ENCODE results near the gene CXCL3.

The CXCL3 gene

DNA sequence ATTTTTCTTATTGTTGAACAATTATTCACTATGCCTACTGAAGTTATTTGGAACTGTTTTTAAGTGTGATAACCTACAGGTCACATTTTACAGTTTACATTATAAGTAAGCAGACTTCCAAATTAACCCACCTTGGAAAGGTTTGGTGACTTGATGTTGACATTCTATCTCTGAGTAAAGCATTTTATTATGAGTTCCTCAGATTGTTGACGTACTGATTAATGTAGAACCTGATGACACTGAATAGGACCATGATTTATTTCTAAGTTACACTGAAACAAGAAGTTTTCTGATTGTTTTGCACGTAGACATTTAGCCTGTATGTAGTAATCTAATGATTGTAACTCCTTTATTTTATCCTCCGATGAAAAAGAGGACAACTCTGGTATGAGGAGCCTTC lies 17.0 kb upstream of the CXCL3 start:
- no peak for DNase-seq (ENCODE audit: low read depth, low spot score)

DNA sequence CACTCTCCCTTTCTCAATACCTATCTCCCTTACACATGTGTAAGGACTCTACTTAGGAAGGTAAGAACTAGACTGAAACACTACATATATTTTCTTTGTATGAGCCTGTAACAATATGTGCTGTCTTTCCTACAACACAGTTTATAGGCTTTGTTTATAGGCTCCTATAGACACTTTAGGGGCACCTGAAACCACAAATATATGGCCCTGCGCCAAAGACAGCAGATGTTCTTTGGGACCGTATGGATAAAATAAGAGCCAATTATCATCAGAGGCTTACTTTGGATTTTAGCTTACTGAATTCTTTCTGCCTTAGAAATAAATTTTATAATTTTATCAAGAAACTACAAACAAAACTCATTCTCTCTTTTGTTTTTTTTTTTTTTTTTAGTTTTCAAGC lies 16.6 kb upstream of the CXCL3 start:
- no peak for DNase-seq (ENCODE audit: low read depth, low spot score)

DNA sequence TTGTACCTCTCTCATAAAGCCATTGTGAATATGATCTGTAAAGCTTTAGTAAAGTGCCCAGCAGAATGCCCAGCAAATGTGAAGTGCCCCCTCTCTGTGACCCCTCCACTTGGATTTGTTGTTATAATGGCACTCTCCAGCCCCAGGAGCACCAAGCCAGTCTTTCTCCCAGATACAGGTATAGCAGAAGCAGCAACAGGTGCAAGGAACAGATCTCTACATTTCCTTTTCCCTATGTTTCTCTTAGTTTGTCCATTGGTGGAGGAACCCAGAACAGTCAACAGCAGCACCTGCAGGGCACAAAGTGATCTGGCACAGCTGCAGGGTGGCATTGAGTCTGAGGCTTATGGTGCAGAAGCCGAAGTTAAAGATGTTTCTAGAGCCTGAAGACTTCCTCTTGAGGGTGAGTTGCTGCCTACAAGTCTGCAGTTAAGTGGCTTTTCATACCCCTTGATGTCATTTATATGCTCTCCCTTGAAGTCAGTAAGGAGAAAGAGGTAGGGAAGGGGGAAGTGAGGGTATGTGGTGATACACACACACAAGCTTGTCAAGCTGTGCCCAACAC lies 16.1 kb upstream of the CXCL3 start:
- no peak for DNase-seq (ENCODE audit: low read depth, low spot score)

DNA sequence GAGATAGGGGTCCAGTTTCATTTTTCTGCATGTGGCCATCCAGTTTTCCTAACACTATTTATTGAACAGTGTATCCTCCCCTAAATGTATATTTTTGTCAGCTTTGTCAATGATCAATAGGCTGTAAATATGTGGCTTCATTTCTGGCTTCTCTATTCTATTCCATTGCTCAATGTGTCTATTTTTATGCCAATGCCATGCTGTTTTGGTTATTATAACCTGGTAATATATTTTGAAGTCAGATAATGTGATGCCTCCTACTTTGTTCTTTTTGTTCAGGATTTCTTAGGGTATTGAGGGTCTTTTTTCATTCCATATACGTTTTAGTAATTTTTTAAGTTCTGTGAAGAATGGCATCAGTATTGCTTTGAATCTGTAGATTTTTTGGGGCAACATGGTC lies 8.7 kb upstream of the CXCL3 start:
- no peak for DNase-seq (ENCODE audit: low read depth, low spot score)

DNA sequence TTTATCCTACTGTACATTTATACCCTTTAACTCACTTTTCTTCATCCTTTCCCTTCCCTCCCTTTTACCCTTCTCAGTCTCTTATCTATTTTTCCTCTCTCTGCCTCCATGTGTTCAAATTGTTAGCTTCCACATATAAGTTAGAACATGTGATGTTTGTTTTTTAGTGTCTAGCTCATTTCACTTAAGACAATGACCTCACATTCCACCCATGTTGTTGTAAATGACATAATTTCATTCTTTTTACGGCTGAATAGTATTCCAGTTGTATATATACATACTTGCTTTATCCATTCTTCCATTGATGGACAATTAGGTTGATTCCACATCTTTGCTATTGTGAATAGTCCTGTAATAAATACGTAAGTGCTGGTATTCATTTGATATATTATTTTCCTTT lies 7.3 kb upstream of the CXCL3 start:
- no peak for DNase-seq (ENCODE audit: low read depth, low spot score)

DNA sequence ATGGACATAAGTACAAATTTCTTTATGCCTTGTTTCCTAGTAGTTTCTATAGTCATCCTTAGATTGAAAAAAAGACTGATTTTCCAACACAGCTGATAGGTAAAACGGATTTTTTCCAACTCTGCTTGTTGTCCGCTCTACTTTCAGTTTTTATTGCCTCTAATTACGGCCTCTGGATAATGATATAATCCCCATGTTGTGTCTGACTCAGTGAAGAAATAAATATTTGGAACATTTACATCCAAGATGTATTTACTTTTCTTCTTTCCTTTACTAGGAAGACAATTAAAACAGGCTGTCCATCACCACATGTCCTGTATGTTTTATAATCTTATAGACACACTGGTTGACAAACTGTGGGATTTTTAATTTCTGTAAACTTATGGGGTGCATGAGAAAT lies 6.8 kb upstream of the CXCL3 start:
- DNase-seq (ENCODE audit: low read depth, low spot score) = no peak

DNA sequence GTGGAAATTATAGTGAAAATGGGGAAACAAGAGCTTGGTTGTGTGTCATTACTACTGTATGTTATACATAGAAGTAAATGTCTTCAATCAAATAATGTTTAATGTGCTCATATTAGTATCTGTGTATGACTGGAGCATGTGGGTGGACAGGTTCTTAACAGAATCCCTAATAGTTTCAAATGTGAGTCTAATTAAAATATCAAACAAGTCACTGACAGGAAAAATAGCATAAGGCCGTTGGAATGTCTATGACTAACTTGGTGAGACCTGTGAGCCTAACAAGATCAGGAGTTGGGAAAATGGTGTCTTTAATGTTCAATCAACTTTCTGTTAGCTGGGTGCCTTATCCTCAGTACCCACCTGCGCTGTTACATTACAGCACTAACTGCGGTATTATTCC lies 6.2 kb upstream of the CXCL3 start:
- peak; percentile 29 for DNase-seq (ENCODE audit: low read depth, low spot score)

DNA sequence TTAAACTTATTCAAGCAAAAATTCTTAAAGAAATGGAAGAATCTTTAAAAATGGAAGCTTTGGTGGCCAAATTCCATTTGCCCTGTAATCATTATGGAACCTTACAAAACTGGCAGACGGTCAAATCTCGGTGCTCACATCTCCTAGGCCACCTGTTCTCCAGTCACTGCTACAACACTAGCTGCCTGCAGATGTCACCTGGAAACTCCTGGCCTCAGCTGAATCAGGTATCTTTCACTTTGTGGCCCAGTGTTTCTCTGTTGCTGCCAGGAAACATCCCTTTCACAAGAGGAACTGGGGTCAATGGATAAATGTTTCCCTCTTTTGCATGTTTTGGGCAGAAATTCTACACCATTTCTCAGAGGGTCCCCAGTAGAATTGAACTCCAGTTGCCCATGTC lies 4.2 kb upstream of the CXCL3 start:
- no peak for DNase-seq (ENCODE audit: low read depth, low spot score)

DNA sequence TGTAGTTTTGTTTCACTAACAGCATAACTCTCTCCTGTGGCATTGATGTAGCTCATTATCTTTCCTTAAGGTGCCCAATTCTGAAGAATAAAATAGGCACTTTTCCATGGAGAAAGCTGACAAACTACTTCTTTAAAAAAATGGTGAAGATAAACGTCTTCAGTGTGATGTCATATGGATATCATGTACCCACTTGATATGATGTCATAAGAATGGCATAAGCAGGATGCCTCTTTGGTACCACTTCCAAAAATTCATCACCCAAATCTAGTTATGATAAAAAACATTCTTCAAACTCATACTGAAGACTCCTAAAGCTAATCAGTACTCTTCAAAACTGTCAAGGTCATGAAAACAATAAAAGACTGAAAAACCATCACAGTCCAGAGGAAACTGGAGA lies 2.9 kb upstream of the CXCL3 start:
- DNase-seq (ENCODE audit: low read depth, low spot score) = no peak

DNA sequence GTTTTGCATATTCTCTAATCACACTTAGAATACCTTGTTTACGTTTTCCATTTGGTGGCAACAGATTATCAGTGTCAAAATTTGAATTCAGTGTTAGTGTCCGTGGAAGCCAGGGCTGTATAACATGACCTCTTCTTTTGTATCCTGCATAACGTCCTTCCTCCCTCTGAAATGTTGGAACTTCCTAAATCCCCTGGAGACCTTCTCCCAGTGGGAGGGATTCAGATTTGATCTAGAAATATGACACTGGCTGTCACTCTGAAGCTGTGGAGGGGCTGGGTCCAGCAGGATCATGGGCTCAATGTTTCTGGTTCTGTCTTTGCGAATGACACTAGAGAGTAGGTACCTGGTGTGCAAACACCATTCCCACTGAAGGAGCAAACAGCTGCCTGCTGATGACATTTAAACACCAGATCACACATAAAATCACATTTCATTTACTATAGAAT lies 850 bp upstream of the CXCL3 start:
- DNase-seq (ENCODE audit: low read depth, low spot score) = no peak

DNA sequence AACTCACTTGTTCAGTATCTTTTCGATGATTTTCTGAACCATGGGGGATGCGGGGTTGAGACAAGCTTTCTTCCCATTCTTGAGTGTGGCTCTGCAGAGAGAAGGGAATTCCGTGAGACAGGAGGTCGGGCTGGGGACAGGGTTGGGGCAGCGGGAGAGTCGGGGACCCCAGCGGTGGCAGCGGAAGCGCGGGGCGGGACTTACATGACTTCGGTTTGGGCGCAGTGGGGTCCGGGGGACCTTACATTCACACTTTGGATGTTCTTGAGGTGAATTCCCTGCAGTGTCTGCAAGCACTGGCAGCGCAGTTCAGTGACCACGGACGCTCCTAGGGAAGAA lies 434 bp downstream of the CXCL3 start:
- peak; percentile 33 for DNase-seq (ENCODE audit: low read depth, low spot score)

DNA sequence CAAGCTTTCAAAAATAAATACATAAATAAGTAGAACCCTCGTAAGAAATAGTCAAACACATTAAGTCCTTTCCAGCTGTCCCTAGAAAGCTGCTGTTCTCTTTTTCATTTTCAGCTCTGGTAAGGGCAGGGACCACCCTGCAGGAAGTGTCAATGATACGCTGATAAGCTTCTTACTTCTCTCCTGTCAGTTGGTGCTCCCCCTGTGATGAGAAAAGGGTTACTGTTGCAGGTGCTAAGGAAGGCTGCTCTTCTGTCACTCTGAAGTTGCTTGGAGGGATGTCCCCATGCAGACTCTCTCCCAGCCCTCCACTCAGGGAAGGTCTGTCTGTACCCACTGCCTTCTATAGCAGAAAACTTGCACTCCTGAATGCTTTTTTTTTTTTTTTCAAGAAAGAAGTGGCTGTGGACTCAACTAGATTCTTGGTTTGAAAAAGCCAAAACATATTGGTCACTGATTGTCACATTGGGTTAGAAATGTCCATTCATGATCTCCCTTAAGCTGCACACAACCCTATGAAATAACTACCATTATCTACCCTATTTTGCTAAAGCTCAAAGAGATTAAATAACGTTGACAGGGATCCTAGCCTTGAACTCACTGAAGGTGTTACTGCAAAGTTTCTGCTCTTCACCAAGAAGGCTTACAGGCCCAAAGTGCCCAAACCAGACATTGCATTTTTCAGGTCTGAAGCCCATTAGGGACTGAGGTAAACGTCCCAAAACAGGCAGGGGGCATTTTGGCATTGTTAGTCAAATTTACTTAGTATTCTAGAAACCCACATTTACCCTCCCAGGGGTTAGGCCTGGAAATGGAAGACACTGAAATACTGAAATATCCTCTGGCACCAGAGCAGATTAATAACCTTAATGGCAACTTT lies 1.2 kb downstream of the CXCL3 start:
- no peak for DNase-seq (ENCODE audit: low read depth, low spot score)

DNA sequence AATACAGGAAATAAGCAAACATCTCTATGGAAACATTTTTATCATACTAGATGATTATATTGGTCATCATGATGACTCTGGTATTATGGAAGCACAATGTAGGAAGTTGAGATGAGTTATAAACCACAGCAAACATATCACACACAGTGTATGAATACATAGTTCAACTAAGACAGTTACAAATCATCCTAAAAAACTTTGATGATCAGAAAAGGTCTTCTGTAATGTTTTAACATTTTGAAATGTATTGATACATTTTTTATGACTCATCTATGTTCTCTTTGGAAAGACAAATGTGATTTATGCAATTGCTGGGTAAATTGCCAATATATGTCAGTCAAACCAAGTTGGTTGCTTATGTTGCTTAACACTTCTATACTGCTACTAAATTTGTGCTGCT lies 4.8 kb downstream of the CXCL3 start:
- no peak for DNase-seq (ENCODE audit: low read depth, low spot score)

DNA sequence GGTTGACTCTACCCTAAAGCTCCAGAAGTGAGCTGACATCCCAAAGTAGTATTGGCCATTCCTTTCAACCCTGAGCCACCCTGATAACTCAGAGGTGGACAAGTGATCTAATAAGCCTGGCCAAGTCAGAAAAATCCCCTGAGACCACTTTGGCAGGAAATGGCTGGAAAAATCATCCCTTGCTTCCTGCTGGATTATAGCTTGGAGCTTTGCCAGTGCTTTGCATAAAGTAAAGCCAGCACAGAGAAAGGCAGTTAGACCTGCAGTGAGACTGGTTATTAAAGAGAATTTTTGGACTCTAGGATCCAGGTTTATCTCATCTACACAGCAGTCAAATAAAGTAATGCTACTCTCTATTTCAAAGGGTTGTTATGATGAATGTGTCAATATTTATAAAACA lies 6.4 kb downstream of the CXCL3 start:
- no peak for DNase-seq (ENCODE audit: low read depth, low spot score)

DNA sequence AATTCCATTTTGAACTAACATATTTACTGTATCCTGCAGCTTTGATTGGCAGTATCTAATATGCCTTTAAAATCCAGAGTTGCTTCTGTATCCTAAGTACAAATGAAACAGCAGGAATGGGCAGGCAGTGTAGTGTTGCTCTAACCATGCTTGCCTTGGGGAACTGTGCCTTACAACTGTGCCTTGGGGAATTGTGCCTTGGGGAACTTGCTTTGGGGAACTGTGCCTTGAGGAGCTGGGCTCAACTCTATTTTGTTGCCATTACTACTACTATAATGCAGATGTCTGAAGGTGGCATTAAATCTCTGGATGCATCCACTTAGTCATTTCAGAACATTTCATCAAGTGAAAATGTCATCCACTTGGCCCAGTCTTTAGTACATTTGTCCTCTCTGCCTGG lies 6.9 kb downstream of the CXCL3 start:
- DNase-seq (ENCODE audit: low read depth, low spot score) = no peak

DNA sequence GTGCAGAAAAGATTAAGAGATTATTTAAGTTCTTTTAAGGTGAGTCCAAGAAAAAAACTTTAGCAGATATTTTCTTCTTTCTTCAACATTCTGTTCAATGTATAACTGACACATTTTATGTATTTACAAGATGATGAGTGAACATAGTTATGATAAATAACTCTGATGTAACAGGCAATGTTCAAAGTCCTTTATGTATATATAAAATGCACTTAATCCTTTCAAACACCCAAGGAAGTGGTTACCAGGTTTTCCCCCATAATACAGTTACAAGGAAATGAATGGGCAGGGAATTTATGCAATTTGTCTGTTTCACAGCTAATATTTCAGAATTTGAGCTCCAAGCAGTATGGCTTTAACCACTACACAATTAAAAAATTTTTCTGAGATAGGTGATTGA lies 8.2 kb downstream of the CXCL3 start:
- no peak for DNase-seq (ENCODE audit: low read depth, low spot score)

DNA sequence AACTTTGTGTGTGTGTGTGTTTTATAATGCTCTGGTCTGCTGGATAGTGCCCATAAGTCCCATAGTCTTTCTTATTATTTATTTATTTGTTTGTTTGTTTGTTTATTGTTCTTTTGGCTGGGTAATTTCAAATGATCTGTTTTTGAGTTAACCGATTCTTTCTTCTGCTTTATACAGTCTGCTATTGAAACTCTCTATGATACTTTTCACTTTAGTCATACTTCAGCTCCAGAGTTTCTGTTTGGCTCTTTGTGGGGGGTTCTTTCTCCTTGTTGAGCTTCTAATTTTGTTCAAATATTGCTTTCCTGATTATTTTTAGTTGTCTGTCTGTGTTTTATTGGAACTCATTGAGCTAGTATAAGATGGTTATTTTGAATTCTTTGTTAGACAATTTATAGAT lies 10.0 kb downstream of the CXCL3 start:
- DNase-seq (ENCODE audit: low read depth, low spot score) = no peak

DNA sequence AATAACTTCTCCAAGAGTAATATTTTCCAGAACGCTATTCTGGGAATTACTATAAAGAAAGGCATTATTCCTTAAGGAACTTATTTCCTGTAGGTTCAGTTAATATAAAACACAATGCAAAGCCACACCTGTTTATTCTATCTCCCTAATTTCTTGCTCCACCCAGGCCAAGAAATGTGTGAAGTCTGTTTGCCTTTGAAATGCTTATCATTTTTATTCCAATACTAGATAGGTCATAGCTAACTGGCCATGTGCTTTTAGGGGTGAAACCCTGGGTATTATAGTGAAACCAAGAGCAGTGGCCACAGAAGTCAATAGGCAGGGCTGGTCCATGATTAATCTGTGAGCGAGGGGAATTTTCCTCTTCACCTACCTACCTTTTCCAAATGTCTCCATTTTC lies 14.8 kb downstream of the CXCL3 start:
- no peak for DNase-seq (ENCODE audit: low read depth, low spot score)

DNA sequence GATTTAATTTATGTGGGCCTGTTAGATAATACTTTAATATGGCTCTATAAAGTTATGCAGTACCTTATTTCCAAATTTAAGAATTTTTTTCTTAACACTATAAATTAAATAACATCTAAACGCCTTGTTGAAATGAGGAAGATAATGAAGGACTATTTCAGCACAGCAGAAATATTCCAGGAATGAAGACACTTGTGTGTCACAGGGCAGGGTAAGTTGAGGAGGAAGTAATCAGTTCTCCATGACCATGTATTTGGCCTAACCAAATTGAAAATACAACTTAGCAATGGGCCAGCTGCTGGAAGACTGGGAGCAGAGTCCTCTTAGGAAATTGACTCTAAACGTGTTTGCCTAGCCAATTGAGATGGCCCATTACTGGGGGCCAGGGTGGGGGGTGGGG lies 16.9 kb downstream of the CXCL3 start:
- no peak for DNase-seq (ENCODE audit: low read depth, low spot score)

DNA sequence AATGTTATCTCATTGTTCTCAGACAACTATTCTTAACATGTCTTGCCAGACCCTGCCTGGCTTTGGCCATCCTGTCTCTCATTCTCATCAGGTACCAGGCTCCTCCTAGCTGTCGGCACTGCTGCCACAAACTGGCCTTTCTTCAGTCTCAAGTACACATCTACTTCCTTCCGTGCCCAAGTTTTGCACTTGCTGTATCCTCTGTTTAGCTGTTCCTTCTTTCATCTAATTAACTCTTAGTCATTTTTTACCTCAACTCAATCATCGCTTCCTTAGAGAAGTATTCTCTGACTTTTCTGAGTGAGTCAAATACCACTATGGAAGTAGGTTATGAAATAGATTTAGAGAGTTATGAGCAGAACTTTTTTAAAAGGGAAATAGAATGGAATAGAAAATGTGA lies 19.7 kb downstream of the CXCL3 start:
- DNase-seq (ENCODE audit: low read depth, low spot score) = no peak

DNA sequence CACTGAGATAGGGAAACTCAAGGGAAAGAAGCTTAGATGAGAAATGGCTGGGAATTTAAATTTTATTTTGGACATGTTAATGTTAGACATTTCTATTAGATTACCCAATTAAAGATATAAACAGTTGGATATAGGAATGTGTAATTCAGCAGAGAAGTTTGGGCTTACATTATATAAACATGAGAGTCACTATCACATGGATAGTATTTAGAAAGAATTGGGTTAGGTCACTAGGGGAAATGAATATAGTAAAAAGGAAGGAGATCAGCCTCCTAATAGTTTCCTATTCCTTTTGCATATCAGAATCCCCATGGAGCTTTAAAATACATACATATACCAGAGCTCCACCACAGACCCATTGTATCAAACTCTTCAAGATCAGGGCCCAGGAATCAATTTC lies 20.4 kb downstream of the CXCL3 start:
- DNase-seq (ENCODE audit: low read depth, low spot score) = no peak

DNA sequence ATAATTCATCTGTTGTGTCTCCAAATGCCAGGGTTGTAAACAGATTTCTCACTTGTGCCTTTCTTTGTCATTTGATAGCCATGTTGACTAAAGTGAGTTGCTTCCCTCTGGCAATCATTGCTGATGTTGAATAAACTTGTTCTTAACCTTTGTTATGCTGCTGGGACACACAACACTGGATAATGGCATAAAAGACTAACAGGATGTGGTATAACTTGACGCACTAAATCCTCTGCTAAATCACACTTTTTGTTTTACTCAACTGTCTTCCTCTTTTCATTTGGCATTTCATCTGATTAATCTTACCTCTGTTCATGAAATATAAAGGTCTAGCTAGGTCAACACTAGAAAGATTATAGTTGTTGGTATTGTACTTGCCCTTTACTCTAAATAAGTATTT lies 22.4 kb downstream of the CXCL3 start:
- DNase-seq (ENCODE audit: low read depth, low spot score) = no peak

DNA sequence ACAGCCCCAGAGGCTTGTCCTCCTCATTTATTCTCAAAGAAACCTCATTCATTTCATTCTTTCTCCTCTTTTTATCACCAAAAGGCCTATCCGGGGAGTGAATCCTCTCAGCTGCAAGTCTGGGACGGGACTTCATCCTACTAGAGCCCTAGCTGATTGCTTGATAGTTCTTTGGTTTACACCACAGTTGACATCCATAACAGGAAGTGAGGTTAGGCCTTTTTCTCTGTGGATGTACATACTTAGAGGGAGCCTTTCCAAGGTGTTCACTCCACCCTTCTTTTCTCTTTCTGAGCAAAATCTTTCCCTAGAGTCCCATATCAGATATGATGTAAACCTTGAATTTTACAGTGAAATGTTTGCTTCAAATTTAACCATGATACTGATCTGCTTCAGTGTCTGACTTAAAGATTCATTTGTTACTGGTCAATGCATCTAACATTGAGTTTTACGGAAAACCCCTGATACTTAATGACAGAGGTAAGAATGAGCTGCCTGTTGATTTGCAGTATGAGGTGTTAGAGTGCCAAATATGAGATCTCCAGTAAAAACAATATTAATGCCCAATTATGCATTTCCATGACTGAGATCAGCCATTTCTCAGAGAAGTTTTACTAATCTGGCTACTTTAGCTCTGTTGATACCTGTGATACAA lies 23.2 kb downstream of the CXCL3 start:
- no peak for DNase-seq (ENCODE audit: low read depth, low spot score)
